Spleen (tissue), 11 donors: ENCODE results near the gene LRP2. TPM values are rescaled to one million over a fixed set of nuclear protein-coding genes. Genes with fewer than 3 reads are reported as not detected.

Source experiments
- DNase-seq: peaks from one replicate; pipeline ENCODE4 v3.0.0-alpha.2; 2020
- H3K27ac ChIP-seq, 8 donors: fragments of 200-600 bp; sonication (generic) in 7 of 8; 1 replicate in 4 of 8; 2 replicates in 4 of 8; pipeline versions ENCODE4 v1.5.0 to v1.8.0; 2016 to 2021; ENCODE audit warnings: inconsistent platforms in 4 of 8, mild to moderate bottlenecking in 4 of 8, moderate library complexity in 1 of 8
- H3K27me3 ChIP-seq, 7 donors: fragments of 200-600 bp; sonication (generic) in 6 of 7; replicated peaks in 1 of 7; 1 replicate in 4 of 7; 2 replicates in 3 of 7; pipeline versions ENCODE4 v1.5.0 to v1.8.0; 2016 to 2021; ENCODE audit warnings: inconsistent platforms in 3 of 7, mild to moderate bottlenecking in 1 of 7
- H3K36me3 ChIP-seq, 6 donors: fragments of 200-600 bp; sonication (generic) in 5 of 6; 1 replicate in 4 of 6; 2 replicates in 2 of 6; pipeline versions ENCODE4 v1.5.0 to v1.8.0; 2016 to 2021; ENCODE audit warnings: inconsistent platforms in 2 of 6
- H3K4me1 ChIP-seq, 6 donors: fragments of 200-600 bp; sonication (generic) in 5 of 6; 1 replicate in 3 of 6; 2 replicates in 3 of 6; pipeline versions ENCODE4 v1.5.0 to v1.8.0; 2016 to 2021; ENCODE audit warnings: inconsistent platforms in 3 of 6
- H3K4me3 ChIP-seq, 8 donors: fragments of 200-600 bp; sonication (generic) in 7 of 8; 1 replicate in 4 of 8; 2 replicates in 4 of 8; pipeline versions ENCODE4 v1.5.0 to v1.8.0; 2016 to 2021; ENCODE audit warnings: inconsistent platforms in 4 of 8, mild to moderate bottlenecking in 4 of 8, moderate library complexity in 2 of 8
- H3K9me3 ChIP-seq, 8 donors: fragments of 200-600 bp; sonication (generic) in 7 of 8; 1 replicate in 4 of 8; 2 replicates in 4 of 8; pipeline versions ENCODE4 v1.5.0 to v1.8.0; 2016 to 2021; ENCODE audit warnings: inconsistent platforms in 4 of 8
- POLR2A ChIP-seq, 3 donors: fragments of 450-650 bp; IDR thresholded peaks; one replicate each; pipeline ENCODE4 v1.5.1; 2017; ENCODE audit warnings: antibody characterized with exemption in 3 of 3, mild to moderate bottlenecking in 1 of 3
- POLR2AphosphoS5 ChIP-seq, 3 donors: sonication (generic); formaldehyde crosslinking; IDR thresholded peaks; one replicate each; pipeline ENCODE4 v1.5.1; 2017; ENCODE audit warnings: antibody characterized with exemption in 3 of 3
- WGBS, 5 donors: extraction: QIAGEN DNeasy Blood & Tissue Kit in 3 of 5; methylation state at CpG; one replicate each; pipeline versions ENCODE4 v1.1.5 to v1.1.7; 2013 to 2018; 5-methylcytosine and 5-hydroxymethylcytosine counted together
- intact Hi-C: fragments of 100-400 bp; cut with DNase I; formaldehyde crosslinking; loops from one replicate; pipeline ENCODE4 v1.15.0; 2023; ENCODE audit warnings: low total_unique reads
- polyA plus RNA-seq, 3 donors: library from polyadenylated mRNA; stranded (reverse); fragments of 200-250 nt; gene quantifications; one replicate each; pipeline ENCODE4 v1.2.1, GENCODE V29; 2013
- total RNA-seq, 7 donors: library from RNA; depleted of rRNA in 3 of 7; stranded (reverse); fragments of >200 nt in 3 of 7; fragmentation: NEBNext Ultra II Directional in 4 of 7; extraction: Animal tissue kit (Norgen Biotek cat#: 25700) in 4 of 7; gene quantifications; one replicate each; pipeline versions ENCODE4 v1.1.0 to v1.2.1, GENCODE V29; 2016 to 2021
- TF ChIP-seq, protein P1 (sequence below), 11 experiments: fragments of 200-600 bp in 7 of 11; fragments of 450-650 bp in 4 of 11; sonication (generic) in 4 of 11; IDR thresholded peaks in 8 of 11; conservative IDR thresholded peaks in 3 of 11; 1 replicate in 7 of 11; 2 replicates in 4 of 11; pipeline versions ENCODE4 v1.4.0 to v1.8.0; 2016 to 2021; ENCODE audit warnings: antibody characterized with exemption in 11 of 11, inconsistent platforms in 4 of 11, mild to moderate bottlenecking in 1 of 11
- donor health status: healthy with polysubstance abuse.
- donor health status: DM: no; HTN: no; CAD: no; lungs with moderate emphysema.
- donor health status: DM: no; HTN: no; CAD: no.
- donor health status: Bipolar disorder and iron deficiency.
- donor health status: healthy.
- donor health status: DM: no; HTN: no; CAD: no.
- donor health status: DM: yes; HTN: yes; CAD: no.

Gene LRP2
- total and polyA plus RNA-seq, 10 donors: not detected

DNA sequence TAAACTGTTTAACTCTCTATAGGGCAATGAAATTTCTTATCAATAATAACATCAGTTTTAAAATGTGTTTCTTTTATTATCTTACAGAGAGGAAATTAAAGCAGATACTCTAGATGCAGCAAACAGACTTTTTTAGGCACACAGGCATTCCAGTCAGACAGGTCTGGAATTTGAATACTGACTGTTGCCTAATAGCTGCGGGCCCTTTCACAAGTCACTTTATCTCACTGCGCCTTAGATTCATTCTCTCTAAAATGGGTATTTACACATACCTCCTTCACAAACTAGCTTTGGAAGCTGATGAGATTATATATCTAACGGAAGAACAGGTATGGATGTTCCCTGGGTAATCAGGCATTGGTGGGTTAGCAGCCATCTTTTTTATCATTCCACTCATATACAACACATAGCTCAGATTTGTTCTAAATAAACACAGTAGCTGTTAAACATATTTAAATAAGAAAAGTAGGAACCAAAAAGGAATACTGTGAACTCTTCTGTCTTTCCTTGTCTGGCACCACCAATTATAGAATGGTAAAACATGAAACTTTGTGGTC lies 104.2 kb downstream of the LRP2 start:
- Histone ChIP-seq H3K9me3 (no peaks in the 10 kb centered on the region), H3K27me3 (peaks cover 0 to 6% (median 0%) of the 10 kb centered on the region in 7 donors), H3K4me3 (no peak overlapping the region), H3K27ac (no peak overlapping the region), H3K4me1 (no peaks in the 10 kb centered on the region), H3K36me3 (no peaks in the 10 kb centered on the region)
- intact Hi-C loops: no loop called here
- no peak for TF ChIP-seq POLR2AphosphoS5 (IDR thresholded peaks at IDR 0.05)
- TF ChIP-seq POLR2A (IDR thresholded peaks at IDR 0.05): no peak
- TF ChIP-seq, protein P1, sequence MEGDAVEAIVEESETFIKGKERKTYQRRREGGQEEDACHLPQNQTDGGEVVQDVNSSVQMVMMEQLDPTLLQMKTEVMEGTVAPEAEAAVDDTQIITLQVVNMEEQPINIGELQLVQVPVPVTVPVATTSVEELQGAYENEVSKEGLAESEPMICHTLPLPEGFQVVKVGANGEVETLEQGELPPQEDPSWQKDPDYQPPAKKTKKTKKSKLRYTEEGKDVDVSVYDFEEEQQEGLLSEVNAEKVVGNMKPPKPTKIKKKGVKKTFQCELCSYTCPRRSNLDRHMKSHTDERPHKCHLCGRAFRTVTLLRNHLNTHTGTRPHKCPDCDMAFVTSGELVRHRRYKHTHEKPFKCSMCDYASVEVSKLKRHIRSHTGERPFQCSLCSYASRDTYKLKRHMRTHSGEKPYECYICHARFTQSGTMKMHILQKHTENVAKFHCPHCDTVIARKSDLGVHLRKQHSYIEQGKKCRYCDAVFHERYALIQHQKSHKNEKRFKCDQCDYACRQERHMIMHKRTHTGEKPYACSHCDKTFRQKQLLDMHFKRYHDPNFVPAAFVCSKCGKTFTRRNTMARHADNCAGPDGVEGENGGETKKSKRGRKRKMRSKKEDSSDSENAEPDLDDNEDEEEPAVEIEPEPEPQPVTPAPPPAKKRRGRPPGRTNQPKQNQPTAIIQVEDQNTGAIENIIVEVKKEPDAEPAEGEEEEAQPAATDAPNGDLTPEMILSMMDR (IDR thresholded peaks at IDR 0.05 in 8 of 11, conservative IDR thresholded peaks at IDR 0.05 in 3 of 11): no peak
- DNase-seq: no peak
- WGBS, 5 donors: 78 to 93% (median 85%) methylated on average over 3 of the region's 3 CpGs

GRCh38 chr2:169254774-169255173 lies 107.6 kb downstream of the LRP2 start:
- 61 to 77% (median 70%) methylated on average over 4 of the region's 4 CpGs for WGBS, 5 donors
- no peaks in the 10 kb centered on the region for H3K4me1 ChIP-seq
- no peaks in the 10 kb centered on the region for H3K9me3 ChIP-seq
- H3K27me3 ChIP-seq: peaks cover 0 to 6% (median 0%) of the 10 kb centered on the region in 7 donors
- H3K36me3 ChIP-seq: no peaks in the 10 kb centered on the region
- no peak overlapping the region for H3K4me3 ChIP-seq
- TF ChIP-seq POLR2A (IDR thresholded peaks at IDR 0.05): no peak
- no peak for TF ChIP-seq POLR2AphosphoS5 (IDR thresholded peaks at IDR 0.05)
- TF ChIP-seq, protein P1 (IDR thresholded peaks at IDR 0.05 in 8 of 11, conservative IDR thresholded peaks at IDR 0.05 in 3 of 11): no peak
- intact Hi-C loops: no loop called here
- H3K27ac ChIP-seq: no peak overlapping the region
- DNase-seq: no peak

- intact Hi-C loops: no loop called here
- H3K27ac ChIP-seq: no peak overlapping the region
- no peaks in the 10 kb centered on the region for H3K36me3 ChIP-seq
- TF ChIP-seq POLR2AphosphoS5 (IDR thresholded peaks at IDR 0.05) (no peak), POLR2A (IDR thresholded peaks at IDR 0.05) (no peak)
- TF ChIP-seq, protein P1 (IDR thresholded peaks at IDR 0.05 in 8 of 11, conservative IDR thresholded peaks at IDR 0.05 in 3 of 11): no peak
- H3K4me1 ChIP-seq: no peaks in the 10 kb centered on the region
- H3K4me3 ChIP-seq: no peak overlapping the region
- 83 to 95% (median 88%) methylated on average over 4 of the region's 4 CpGs for WGBS, 5 donors
- H3K27me3 ChIP-seq: no peaks in the 10 kb centered on the region
- DNase-seq: no peak
- no peaks in the 10 kb centered on the region for H3K9me3 ChIP-seq
Observed at GRCh38 chr2:169247211-169247610, 115.1 kb downstream of the LRP2 start.

DNA sequence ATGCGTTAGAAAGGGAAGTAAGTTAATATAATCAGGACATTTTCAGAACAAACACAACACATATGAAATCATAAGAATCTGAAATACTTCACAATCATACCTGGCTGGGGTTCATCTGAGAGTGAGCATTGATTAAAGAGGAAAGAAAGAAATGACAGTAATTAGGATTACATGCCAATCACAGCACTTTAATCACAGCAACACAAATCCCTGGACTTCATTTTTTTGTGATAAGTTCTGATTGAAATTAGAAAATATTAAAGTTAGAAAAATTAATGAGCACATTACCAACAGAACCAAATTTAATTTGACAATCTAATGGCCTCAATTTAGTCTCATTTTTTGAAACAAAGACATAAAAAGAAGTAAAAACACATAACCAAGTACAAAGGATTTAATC lies 121.9 kb downstream of the LRP2 start:
- no peak overlapping the region for H3K27ac ChIP-seq
- intact Hi-C loops: no loop called here
- DNase-seq: no peak
- no peaks in the 10 kb centered on the region for H3K27me3 ChIP-seq
- H3K9me3 ChIP-seq: no peaks in the 10 kb centered on the region
- no peaks in the 10 kb centered on the region for H3K36me3 ChIP-seq
- no peaks in the 10 kb centered on the region for H3K4me1 ChIP-seq
- no peak overlapping the region for H3K4me3 ChIP-seq
- WGBS, 5 donors: 76 to 92% (median 88%) methylated on average over 1 of the region's 1 CpG
- TF ChIP-seq, protein P1 (IDR thresholded peaks at IDR 0.05 in 8 of 11, conservative IDR thresholded peaks at IDR 0.05 in 3 of 11): no peak
- no peak for TF ChIP-seq POLR2AphosphoS5 (IDR thresholded peaks at IDR 0.05)
- TF ChIP-seq POLR2A (IDR thresholded peaks at IDR 0.05): no peak
